Fibroblast of the aortic adventitia (primary cell): Measurements from ENCODE around the gene CDK5RAP2. TPM values are rescaled to one million over a fixed set of nuclear protein-coding genes. Genes with fewer than 3 reads are reported as not detected.
A peak's percentile ranks its signal among the peaks of the same experiment; 100 is the strongest.

ENCODE experiments used
- DNase-seq: peaks from one replicate; pipeline ENCODE4 v3.0.0-alpha.2; 2010; ENCODE audit warnings: low read depth
- H3K4me3 ChIP-seq: 2 replicates; pipeline ENCODE4 v1.5.1; 2011; ENCODE audit warnings: low read depth, mild to moderate bottlenecking, control low read depth, low read length, moderate library complexity
- CTCF ChIP-seq: IDR thresholded peaks from 2 replicates; pipeline ENCODE4 v1.5.1; 2011; ENCODE audit warnings: mild to moderate bottlenecking, low read length, control low read depth, inconsistent platforms; ENCODE audit not compliant: insufficient read depth
- total RNA-seq: library from RNA; depleted of rRNA; stranded (reverse); fragments of >200 nt; gene quantifications from 2 replicates; pipeline ENCODE4 v1.2.3, GENCODE V29; 2012; ENCODE audit warnings: low replicate concordance

Gene CDK5RAP2
- total RNA-seq, 1 donor: 36.8 TPM

GRCh38 chr9:120350596-120350995 is 229.4 kb downstream of the CDK5RAP2 start:
- H3K4me3 ChIP-seq: no peak overlapping the region
- TF ChIP-seq CTCF: no peak
- DNase-seq: no peak

GRCh38 chr9:120348951-120349429 is 231.0 kb downstream of the CDK5RAP2 start:
- peak; percentile 75 for TF ChIP-seq CTCF
- H3K4me3 ChIP-seq: no peak overlapping the region
- DNase-seq: peak; percentile 56

GRCh38 chr9:120345379-120345778 is 234.6 kb downstream of the CDK5RAP2 start:
- no peak for DNase-seq
- no peak overlapping the region for H3K4me3 ChIP-seq
- TF ChIP-seq CTCF: no peak

- TF ChIP-seq CTCF: no peak
- DNase-seq: peak; percentile 62
- H3K4me3 ChIP-seq: no peak overlapping the region
These were observed 235.7 kb downstream of the CDK5RAP2 start for GRCh38 chr9:120344230-120344629.

- no peak overlapping the region for H3K4me3 ChIP-seq
- no peak for TF ChIP-seq CTCF
- no peak for DNase-seq
These were observed 236.6 kb downstream of the CDK5RAP2 start for GRCh38 chr9:120343416-120343815.

Other genes starting within 250 kb of the CDK5RAP2 start
- 10.7 and 14.1 TPM in 2 replicates for gene MEGF9, start 134.3 kb upstream of the CDK5RAP2 start, total RNA-seq
- 36.8 and 51.4 TPM in 2 replicates for gene FBXW2, start 213.2 kb upstream of the CDK5RAP2 start, total RNA-seq